ENCODE measurements around the gene GDF3.

Gene GDF3

DNA sequence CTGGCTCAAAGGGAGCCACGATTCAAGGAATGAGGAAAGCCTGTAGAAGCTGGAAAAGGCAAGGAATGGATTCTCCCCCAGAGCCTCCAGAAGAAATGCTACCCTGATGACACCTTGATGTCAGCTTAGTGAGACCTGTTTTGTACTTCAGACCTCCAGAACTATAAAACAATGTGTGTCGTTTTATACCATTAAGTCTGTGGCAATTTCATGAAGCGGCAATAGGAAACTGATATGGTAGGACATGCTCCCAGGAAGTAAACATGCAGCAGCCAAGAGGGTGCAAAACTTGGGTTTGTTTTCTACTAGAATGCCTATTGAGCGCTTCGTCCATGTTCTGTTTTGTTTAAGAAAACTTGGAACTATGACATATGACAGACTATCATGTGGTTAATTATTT is 27.4 kb downstream of the GDF3 start:
- H3K4me3 ChIP-seq (ENCODE audit: insufficient read depth, low read length, poor library complexity, severe bottlenecking), result no peak overlapping the region
- no peaks in the 10 kb centered on the region for H3K36me3 ChIP-seq (ENCODE audit: low read length)
- TF ChIP-seq EZH2phosphoT487 (conservative IDR thresholded peaks at IDR 0.05; ENCODE audit: low read length), result no peak
- TF ChIP-seq, protein P1, sequence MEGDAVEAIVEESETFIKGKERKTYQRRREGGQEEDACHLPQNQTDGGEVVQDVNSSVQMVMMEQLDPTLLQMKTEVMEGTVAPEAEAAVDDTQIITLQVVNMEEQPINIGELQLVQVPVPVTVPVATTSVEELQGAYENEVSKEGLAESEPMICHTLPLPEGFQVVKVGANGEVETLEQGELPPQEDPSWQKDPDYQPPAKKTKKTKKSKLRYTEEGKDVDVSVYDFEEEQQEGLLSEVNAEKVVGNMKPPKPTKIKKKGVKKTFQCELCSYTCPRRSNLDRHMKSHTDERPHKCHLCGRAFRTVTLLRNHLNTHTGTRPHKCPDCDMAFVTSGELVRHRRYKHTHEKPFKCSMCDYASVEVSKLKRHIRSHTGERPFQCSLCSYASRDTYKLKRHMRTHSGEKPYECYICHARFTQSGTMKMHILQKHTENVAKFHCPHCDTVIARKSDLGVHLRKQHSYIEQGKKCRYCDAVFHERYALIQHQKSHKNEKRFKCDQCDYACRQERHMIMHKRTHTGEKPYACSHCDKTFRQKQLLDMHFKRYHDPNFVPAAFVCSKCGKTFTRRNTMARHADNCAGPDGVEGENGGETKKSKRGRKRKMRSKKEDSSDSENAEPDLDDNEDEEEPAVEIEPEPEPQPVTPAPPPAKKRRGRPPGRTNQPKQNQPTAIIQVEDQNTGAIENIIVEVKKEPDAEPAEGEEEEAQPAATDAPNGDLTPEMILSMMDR (IDR thresholded peaks at IDR 0.05; ENCODE audit: insufficient read depth, low read length, poor library complexity, severe bottlenecking), result no peak
- no peak overlapping the region for H2AFZ ChIP-seq (ENCODE audit: low read depth, low read length, severe bottlenecking)
- no peaks in the 10 kb centered on the region for H3K27me3 ChIP-seq (ENCODE audit: low read length)
- no peaks in the 10 kb centered on the region for H3K79me2 ChIP-seq (ENCODE audit: insufficient read depth, low read length)
- no peaks in the 10 kb centered on the region for H4K20me1 ChIP-seq (ENCODE audit: low read depth, low read length)
- H3F3A ChIP-seq (ENCODE audit: insufficient read depth), result no peaks in the 10 kb centered on the region
- H3K9me2 ChIP-seq (replicated peaks; ENCODE audit: insufficient read depth, low read length), result no peaks in the 10 kb centered on the region
- H3K4me2 ChIP-seq (ENCODE audit: low read depth, low read length, poor library complexity, severe bottlenecking), result no peak overlapping the region
- H3K27ac ChIP-seq (ENCODE audit: low read depth, low read length), result no peak overlapping the region
- no peak overlapping the region for H3K9ac ChIP-seq (ENCODE audit: low read length)
- no peaks in the 10 kb centered on the region for H3K9me3 ChIP-seq (ENCODE audit: insufficient read depth, low read length)

DNA sequence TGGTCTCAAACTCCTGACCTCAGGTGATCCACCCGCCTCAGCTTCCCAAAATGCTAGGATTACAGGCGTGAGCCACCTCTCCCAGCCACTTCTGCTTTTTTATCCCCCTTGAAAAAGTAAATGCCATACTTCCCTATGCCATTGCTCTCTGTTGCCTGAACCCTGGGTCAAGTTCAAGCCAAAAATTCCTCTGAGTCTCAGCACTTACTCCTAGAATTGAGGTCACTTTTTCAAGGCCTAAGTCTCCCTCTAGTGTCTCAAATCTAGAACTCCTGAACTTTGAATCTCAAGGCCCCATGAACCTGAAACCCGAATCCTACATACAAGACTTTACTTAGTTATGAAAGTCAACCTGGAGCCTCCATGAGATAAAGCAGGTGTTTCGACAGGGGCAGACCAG is 28.4 kb downstream of the GDF3 start:
- no peaks in the 10 kb centered on the region for H4K20me1 ChIP-seq (ENCODE audit: low read depth, low read length)
- H3K36me3 ChIP-seq (ENCODE audit: low read length), result no peaks in the 10 kb centered on the region
- TF ChIP-seq EZH2phosphoT487 (conservative IDR thresholded peaks at IDR 0.05; ENCODE audit: low read length), result no peak
- TF ChIP-seq, protein P1 (IDR thresholded peaks at IDR 0.05; ENCODE audit: insufficient read depth, low read length, poor library complexity, severe bottlenecking), result peak; percentile 10
- no peak overlapping the region for H3K9ac ChIP-seq (ENCODE audit: low read length)
- H3K4me3 ChIP-seq (ENCODE audit: insufficient read depth, low read length, poor library complexity, severe bottlenecking), result no peak overlapping the region
- H3K9me2 ChIP-seq (replicated peaks; ENCODE audit: insufficient read depth, low read length), result no peaks in the 10 kb centered on the region
- no peaks in the 10 kb centered on the region for H3K79me2 ChIP-seq (ENCODE audit: insufficient read depth, low read length)
- no peak overlapping the region for H3K4me2 ChIP-seq (ENCODE audit: low read depth, low read length, poor library complexity, severe bottlenecking)
- H3F3A ChIP-seq (ENCODE audit: insufficient read depth), result no peaks in the 10 kb centered on the region
- no peaks in the 10 kb centered on the region for H3K9me3 ChIP-seq (ENCODE audit: insufficient read depth, low read length)
- no peak overlapping the region for H2AFZ ChIP-seq (ENCODE audit: low read depth, low read length, severe bottlenecking)
- H3K27me3 ChIP-seq (ENCODE audit: low read length), result no peaks in the 10 kb centered on the region
- no peak overlapping the region for H3K27ac ChIP-seq (ENCODE audit: low read depth, low read length)

DNA sequence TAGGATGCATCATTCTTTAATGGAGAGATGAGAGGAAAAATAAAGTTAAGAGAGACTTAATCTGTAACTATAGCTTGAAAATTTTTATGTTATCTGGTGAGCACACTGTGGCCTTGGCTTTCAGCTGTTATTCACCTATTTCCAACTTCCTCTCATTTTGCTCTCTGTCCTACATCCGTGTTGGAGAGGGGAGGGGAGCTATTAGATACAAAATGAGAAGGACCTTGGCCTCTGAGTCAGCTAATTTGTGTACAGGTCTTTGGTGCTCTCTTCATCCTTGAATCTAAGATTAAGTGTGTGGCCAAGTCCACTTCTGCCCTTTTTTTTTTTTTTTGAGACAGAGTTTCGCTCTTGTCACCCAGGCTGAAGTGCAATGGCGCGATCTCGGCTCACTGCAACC is 29.0 kb downstream of the GDF3 start:
- H3F3A ChIP-seq (ENCODE audit: insufficient read depth), result no peaks in the 10 kb centered on the region
- no peaks in the 10 kb centered on the region for H3K9me3 ChIP-seq (ENCODE audit: insufficient read depth, low read length)
- no peak overlapping the region for H3K27ac ChIP-seq (ENCODE audit: low read depth, low read length)
- no peaks in the 10 kb centered on the region for H3K79me2 ChIP-seq (ENCODE audit: insufficient read depth, low read length)
- no peak overlapping the region for H3K4me3 ChIP-seq (ENCODE audit: insufficient read depth, low read length, poor library complexity, severe bottlenecking)
- no peak overlapping the region for H3K9ac ChIP-seq (ENCODE audit: low read length)
- H3K27me3 ChIP-seq (ENCODE audit: low read length), result no peaks in the 10 kb centered on the region
- TF ChIP-seq, protein P1 (IDR thresholded peaks at IDR 0.05; ENCODE audit: insufficient read depth, low read length, poor library complexity, severe bottlenecking), result no peak
- TF ChIP-seq EZH2phosphoT487 (conservative IDR thresholded peaks at IDR 0.05; ENCODE audit: low read length), result no peak
- H4K20me1 ChIP-seq (ENCODE audit: low read depth, low read length), result no peaks in the 10 kb centered on the region
- no peaks in the 10 kb centered on the region for H3K36me3 ChIP-seq (ENCODE audit: low read length)
- no peak overlapping the region for H2AFZ ChIP-seq (ENCODE audit: low read depth, low read length, severe bottlenecking)
- no peaks in the 10 kb centered on the region for H3K9me2 ChIP-seq (replicated peaks; ENCODE audit: insufficient read depth, low read length)
- no peak overlapping the region for H3K4me2 ChIP-seq (ENCODE audit: low read depth, low read length, poor library complexity, severe bottlenecking)
